ENCODE data around the gene NPY4R2.
"Not testable (repeated sequence)": the region's sequence is repeated elsewhere in the genome, so short reads cannot be mapped to it uniquely, and the experiment has no call there.

The NPY4R2 gene

GRCh38 chr10:47932824-47933223 is 14.4 kb downstream of the NPY4R2 start:
- H3K9me3 ChIP-seq (ENCODE audit: control extremely low read depth in 1 of 5, control insufficient read depth in 4 of 5, insufficient read depth in 2 of 5, low read depth in 1 of 5, low read length in 4 of 5); H3K27me3 ChIP-seq (replicated peaks in 2 of 5; ENCODE audit: control insufficient read depth in 4 of 5, insufficient read depth in 5 of 5, low read length in 4 of 5); H3K4me1 ChIP-seq (ENCODE audit: control extremely low read depth in 1 of 4, control insufficient read depth in 4 of 4, insufficient read depth in 4 of 4, low read length in 3 of 4); DNase-seq; H3K36me3 ChIP-seq (ENCODE audit: control insufficient read depth in 4 of 4, insufficient read depth in 4 of 4, low read length in 3 of 4); CTCF ChIA-PET; H3K27ac ChIP-seq (ENCODE audit: insufficient read depth in 1 of 2, low read depth in 1 of 2, low read length in 2 of 2, poor library complexity in 1 of 2, severe bottlenecking in 2 of 2); H3K4me3 ChIP-seq (ENCODE audit: control insufficient read depth in 1 of 7, extremely low read depth in 1 of 7, insufficient read depth in 4 of 7, low read depth in 2 of 7, low read length in 6 of 7); POLR2A ChIA-PET: not testable (repeated sequence)
- no CpG with 5 or more reads among the region's 1 CpG for WGBS (ENCODE audit: insufficient coverage)

- H3K4me1 ChIP-seq (ENCODE audit: control extremely low read depth in 1 of 4, control insufficient read depth in 4 of 4, insufficient read depth in 4 of 4, low read length in 3 of 4); H3K27ac ChIP-seq (ENCODE audit: insufficient read depth in 1 of 2, low read depth in 1 of 2, low read length in 2 of 2, poor library complexity in 1 of 2, severe bottlenecking in 2 of 2); H3K4me3 ChIP-seq (ENCODE audit: control insufficient read depth in 1 of 7, extremely low read depth in 1 of 7, insufficient read depth in 4 of 7, low read depth in 2 of 7, low read length in 6 of 7); H3K9me3 ChIP-seq (ENCODE audit: control extremely low read depth in 1 of 5, control insufficient read depth in 4 of 5, insufficient read depth in 2 of 5, low read depth in 1 of 5, low read length in 4 of 5); CTCF ChIA-PET; H3K36me3 ChIP-seq (ENCODE audit: control insufficient read depth in 4 of 4, insufficient read depth in 4 of 4, low read length in 3 of 4); H3K27me3 ChIP-seq (replicated peaks in 2 of 5; ENCODE audit: control insufficient read depth in 4 of 5, insufficient read depth in 5 of 5, low read length in 4 of 5); POLR2A ChIA-PET; DNase-seq: not testable (repeated sequence)
- no CpG with 5 or more reads among the region's 6 CpGs for whole genome bisulfite sequencing (ENCODE audit: insufficient coverage)
Measured at GRCh38 chr10:47933462-47933861, 15.0 kb downstream of the NPY4R2 start.

GRCh38 chr10:47936772-47937228 is 18.3 kb downstream of the NPY4R2 start:
- CTCF ChIA-PET; H3K36me3 ChIP-seq (ENCODE audit: control insufficient read depth in 4 of 4, insufficient read depth in 4 of 4, low read length in 3 of 4); H3K4me3 ChIP-seq (ENCODE audit: control insufficient read depth in 1 of 7, extremely low read depth in 1 of 7, insufficient read depth in 4 of 7, low read depth in 2 of 7, low read length in 6 of 7); DNase-seq; H3K9me3 ChIP-seq (ENCODE audit: control extremely low read depth in 1 of 5, control insufficient read depth in 4 of 5, insufficient read depth in 2 of 5, low read depth in 1 of 5, low read length in 4 of 5); H3K4me1 ChIP-seq (ENCODE audit: control extremely low read depth in 1 of 4, control insufficient read depth in 4 of 4, insufficient read depth in 4 of 4, low read length in 3 of 4); H3K27me3 ChIP-seq (replicated peaks in 2 of 5; ENCODE audit: control insufficient read depth in 4 of 5, insufficient read depth in 5 of 5, low read length in 4 of 5); H3K27ac ChIP-seq (ENCODE audit: insufficient read depth in 1 of 2, low read depth in 1 of 2, low read length in 2 of 2, poor library complexity in 1 of 2, severe bottlenecking in 2 of 2); POLR2A ChIA-PET: not testable (repeated sequence)
- 100% methylated on average over 2 of the region's 8 CpGs for WGBS (ENCODE audit: insufficient coverage)

- H3K9me3 ChIP-seq (ENCODE audit: control extremely low read depth in 1 of 5, control insufficient read depth in 4 of 5, insufficient read depth in 2 of 5, low read depth in 1 of 5, low read length in 4 of 5); H3K4me3 ChIP-seq (ENCODE audit: control insufficient read depth in 1 of 7, extremely low read depth in 1 of 7, insufficient read depth in 4 of 7, low read depth in 2 of 7, low read length in 6 of 7); DNase-seq; H3K36me3 ChIP-seq (ENCODE audit: control insufficient read depth in 4 of 4, insufficient read depth in 4 of 4, low read length in 3 of 4); POLR2A ChIA-PET; CTCF ChIA-PET; H3K4me1 ChIP-seq (ENCODE audit: control extremely low read depth in 1 of 4, control insufficient read depth in 4 of 4, insufficient read depth in 4 of 4, low read length in 3 of 4); H3K27ac ChIP-seq (ENCODE audit: insufficient read depth in 1 of 2, low read depth in 1 of 2, low read length in 2 of 2, poor library complexity in 1 of 2, severe bottlenecking in 2 of 2); H3K27me3 ChIP-seq (replicated peaks in 2 of 5; ENCODE audit: control insufficient read depth in 4 of 5, insufficient read depth in 5 of 5, low read length in 4 of 5): not testable (repeated sequence)
- WGBS (ENCODE audit: insufficient coverage), result no CpG with 5 or more reads among the region's 3 CpGs
Measured at GRCh38 chr10:47937634-47938033, 19.2 kb downstream of the NPY4R2 start.

GRCh38 chr10:47940821-47941220 is 22.4 kb downstream of the NPY4R2 start:
- H3K27me3 ChIP-seq (replicated peaks in 2 of 5; ENCODE audit: control insufficient read depth in 4 of 5, insufficient read depth in 5 of 5, low read length in 4 of 5); CTCF ChIA-PET; H3K4me3 ChIP-seq (ENCODE audit: control insufficient read depth in 1 of 7, extremely low read depth in 1 of 7, insufficient read depth in 4 of 7, low read depth in 2 of 7, low read length in 6 of 7); H3K9me3 ChIP-seq (ENCODE audit: control extremely low read depth in 1 of 5, control insufficient read depth in 4 of 5, insufficient read depth in 2 of 5, low read depth in 1 of 5, low read length in 4 of 5); H3K27ac ChIP-seq (ENCODE audit: insufficient read depth in 1 of 2, low read depth in 1 of 2, low read length in 2 of 2, poor library complexity in 1 of 2, severe bottlenecking in 2 of 2); H3K4me1 ChIP-seq (ENCODE audit: control extremely low read depth in 1 of 4, control insufficient read depth in 4 of 4, insufficient read depth in 4 of 4, low read length in 3 of 4); POLR2A ChIA-PET; DNase-seq; H3K36me3 ChIP-seq (ENCODE audit: control insufficient read depth in 4 of 4, insufficient read depth in 4 of 4, low read length in 3 of 4): not testable (repeated sequence)
- WGBS (ENCODE audit: insufficient coverage), result no CpG with 5 or more reads among the region's 2 CpGs

- H3K27ac ChIP-seq (ENCODE audit: insufficient read depth in 1 of 2, low read depth in 1 of 2, low read length in 2 of 2, poor library complexity in 1 of 2, severe bottlenecking in 2 of 2); POLR2A ChIA-PET; H3K27me3 ChIP-seq (replicated peaks in 2 of 5; ENCODE audit: control insufficient read depth in 4 of 5, insufficient read depth in 5 of 5, low read length in 4 of 5); DNase-seq; H3K4me3 ChIP-seq (ENCODE audit: control insufficient read depth in 1 of 7, extremely low read depth in 1 of 7, insufficient read depth in 4 of 7, low read depth in 2 of 7, low read length in 6 of 7); H3K4me1 ChIP-seq (ENCODE audit: control extremely low read depth in 1 of 4, control insufficient read depth in 4 of 4, insufficient read depth in 4 of 4, low read length in 3 of 4); CTCF ChIA-PET; H3K36me3 ChIP-seq (ENCODE audit: control insufficient read depth in 4 of 4, insufficient read depth in 4 of 4, low read length in 3 of 4); H3K9me3 ChIP-seq (ENCODE audit: control extremely low read depth in 1 of 5, control insufficient read depth in 4 of 5, insufficient read depth in 2 of 5, low read depth in 1 of 5, low read length in 4 of 5): not testable (repeated sequence)
- 100% methylated on average over 2 of the region's 6 CpGs for WGBS (ENCODE audit: insufficient coverage)
Measured at GRCh38 chr10:47941379-47941778, 22.9 kb downstream of the NPY4R2 start.

GRCh38 chr10:47942351-47943019 is 24.0 kb downstream of the NPY4R2 start:
- H3K4me1 ChIP-seq (ENCODE audit: control extremely low read depth in 1 of 4, control insufficient read depth in 4 of 4, insufficient read depth in 4 of 4, low read length in 3 of 4); H3K27me3 ChIP-seq (replicated peaks in 2 of 5; ENCODE audit: control insufficient read depth in 4 of 5, insufficient read depth in 5 of 5, low read length in 4 of 5); H3K36me3 ChIP-seq (ENCODE audit: control insufficient read depth in 4 of 4, insufficient read depth in 4 of 4, low read length in 3 of 4); POLR2A ChIA-PET; CTCF ChIA-PET; H3K27ac ChIP-seq (ENCODE audit: insufficient read depth in 1 of 2, low read depth in 1 of 2, low read length in 2 of 2, poor library complexity in 1 of 2, severe bottlenecking in 2 of 2); H3K4me3 ChIP-seq (ENCODE audit: control insufficient read depth in 1 of 7, extremely low read depth in 1 of 7, insufficient read depth in 4 of 7, low read depth in 2 of 7, low read length in 6 of 7); H3K9me3 ChIP-seq (ENCODE audit: control extremely low read depth in 1 of 5, control insufficient read depth in 4 of 5, insufficient read depth in 2 of 5, low read depth in 1 of 5, low read length in 4 of 5): not testable (repeated sequence)
- DNase-seq, result peak in 1 of 3 donors; percentile 9
- whole genome bisulfite sequencing (ENCODE audit: insufficient coverage), result no CpG with 5 or more reads among the region's 8 CpGs

Measured in common myeloid progenitor, CD34-positive (primary cell).